Naive thymus-derived CD4-positive, alpha-beta T cell (primary cell): Measurements from ENCODE around the gene ASIC2. TPM values are rescaled to one million over a fixed set of nuclear protein-coding genes. Genes with fewer than 3 reads are reported as not detected.
A peak's percentile ranks its signal among the peaks of the same experiment; 100 is the strongest.
"Not testable (repeated sequence)": the region's sequence is repeated elsewhere in the genome, so short reads cannot be mapped to it uniquely, and the experiment has no call there.

ENCODE experiments used
- ATAC-seq: fragments of 150-1000 bp; cut with Tn5 transposase; 2 replicates; pipeline ENCODE4 v1.10.0; 2021; ENCODE audit warnings: mild to moderate bottlenecking, moderate library complexity
- CTCF ChIA-PET: fragments of 350-600 bp; sonication (Branson Sonifier 250); formaldehyde crosslinking; loops from one replicate; lab custom pipeline; 2021; ENCODE audit warnings: antibody characterized with exemption; lab: Charles Lee
- POLR2A ChIA-PET: fragments of 350-600 bp; sonication (Branson Sonifier 250); formaldehyde crosslinking; loops from one replicate; lab custom pipeline; 2021; ENCODE audit warnings: antibody characterized with exemption, inconsistent platforms; lab: Charles Lee
- DNase-seq, 9 donors: peaks; one replicate each; pipeline versions ENCODE4 v3.0.0 to v3.0.0-alpha.2; 2020 to 2022; ENCODE audit warnings: mixed read lengths in 1 of 9
- H3K27ac ChIP-seq: one replicate; pipeline ENCODE4 v1.7.0; 2013; ENCODE audit warnings: mild to moderate bottlenecking, low read depth, low read length, moderate library complexity
- H3K27me3 ChIP-seq, 2 donors: one replicate each; pipeline ENCODE4 v1.7.0; 2013; ENCODE audit warnings: low read length in 2 of 2, mild to moderate bottlenecking in 2 of 2, moderate library complexity in 2 of 2; ENCODE audit not compliant: control insufficient read depth in 2 of 2, insufficient read depth in 2 of 2
- H3K36me3 ChIP-seq, 3 experiments: 1 replicate in 2 of 3; 2 replicates in 1 of 3; pipeline ENCODE4 v1.7.0; 2013; ENCODE audit warnings: low read length in 3 of 3, mild to moderate bottlenecking in 3 of 3, moderate library complexity in 1 of 3; ENCODE audit not compliant: insufficient read depth in 3 of 3, control insufficient read depth in 2 of 3
- H3K4me1 ChIP-seq, 2 donors: one replicate each; pipeline ENCODE4 v1.7.0; 2013; ENCODE audit warnings: low read length in 2 of 2, mild to moderate bottlenecking in 2 of 2, moderate library complexity in 1 of 2; ENCODE audit not compliant: control insufficient read depth in 2 of 2, insufficient read depth in 2 of 2
- H3K4me3 ChIP-seq: 2 replicates; pipeline ENCODE4 v1.7.0; 2013; ENCODE audit warnings: mild to moderate bottlenecking, low read length
- H3K9me3 ChIP-seq, 3 experiments: 1 replicate in 2 of 3; 2 replicates in 1 of 3; pipeline ENCODE4 v1.7.0; 2013; ENCODE audit warnings: low read length in 3 of 3; ENCODE audit not compliant: control insufficient read depth in 2 of 3
- H3K27ac Mint-ChIP-seq, 9 donors: one replicate each; pipeline ENCODE4 v1.8.0; 2020 to 2022; ENCODE audit warnings: mixed read lengths in 9 of 9, mild to moderate bottlenecking in 8 of 9, moderate library complexity in 5 of 9, inconsistent platforms in 2 of 9
- H3K27me3 Mint-ChIP-seq, 5 donors: one replicate each; pipeline ENCODE4 v1.8.0; 2021 to 2022; ENCODE audit warnings: mixed read lengths in 5 of 5, mild to moderate bottlenecking in 1 of 5
- H3K36me3 Mint-ChIP-seq, 5 donors: one replicate each; pipeline ENCODE4 v1.8.0; 2020 to 2022; ENCODE audit warnings: mixed read lengths in 5 of 5, mild to moderate bottlenecking in 3 of 5, inconsistent platforms in 1 of 5
- H3K4me1 Mint-ChIP-seq, 7 donors: one replicate each; pipeline ENCODE4 v1.8.0; 2020 to 2022; ENCODE audit warnings: mixed read lengths in 7 of 7, mild to moderate bottlenecking in 3 of 7, inconsistent platforms in 1 of 7
- H3K4me3 Mint-ChIP-seq, 10 donors: one replicate each; pipeline ENCODE4 v1.8.0; 2020 to 2022; ENCODE audit warnings: mild to moderate bottlenecking in 10 of 10, mixed read lengths in 10 of 10, moderate library complexity in 6 of 10, inconsistent platforms in 2 of 10
- H3K9me3 Mint-ChIP-seq, 11 donors: one replicate each; pipeline ENCODE4 v1.8.0; 2020 to 2022; ENCODE audit warnings: mixed read lengths in 11 of 11, mild to moderate bottlenecking in 4 of 11, inconsistent platforms in 1 of 11, moderate library complexity in 1 of 11
- intact Hi-C, 2 donors: fragments of 100-400 bp; cut with micrococcal nuclease; formaldehyde crosslinking; loops; one replicate each; pipeline ENCODE4 v1.15.1; 2023
- polyA plus RNA-seq, 2 donors: library from polyadenylated mRNA; unstranded; fragments of 300-500 nt; fragmentation: Illumina TruSeq; gene quantifications; one replicate each; pipeline ENCODE4 v1.2.3, GENCODE V29; 2021
- total RNA-seq, 6 experiments: library from RNA in 5 of 6; stranded (reverse) in 5 of 6; gene quantifications; 1 replicate in 5 of 6; 2 replicates in 1 of 6; pipeline ENCODE4 v1.2.3 and lab custom pipeline; 2021 to 2026

Gene ASIC2
- total and polyA plus RNA-seq, 7 experiments from 2014 or later: not detected

GRCh38 chr17:32998111-32998886, 294.8 kb downstream of the ASIC2 start:
- peaks cover 4 to 25% (median 15%) of the 10 kb centered on the region in 5 donors for H3K27me3 Mint-ChIP-seq
- ChIA-PET CTCF (interaction anchor here (1.0 to 2.5 kb wide), 2 partner anchors 13 to 215 kb away, joined by 3 to 10 read pairs; no protein-coding TSS in a partner anchor), POLR2A (no interaction called here)
- DNase-seq: peak; percentile 11 to 76 (median 54)
- peak; percentile 69 for ATAC-seq
- H3K27me3 ChIP-seq: no peaks in the 10 kb centered on the region
- peaks cover 0 to 5% (median 5%) of the 10 kb centered on the region in 7 donors for H3K4me1 Mint-ChIP-seq
- H3K9me3 ChIP-seq: no peaks in the 10 kb centered on the region
- no peaks in the 10 kb centered on the region for H3K9me3 Mint-ChIP-seq
- H3K36me3 ChIP-seq: no peaks in the 10 kb centered on the region
- no peak overlapping the region for H3K4me3 ChIP-seq
- H3K27ac Mint-ChIP-seq: peak overlapping the region in 1 of 9 donors; percentile 80
- no peaks in the 10 kb centered on the region for H3K36me3 Mint-ChIP-seq
- H3K4me3 Mint-ChIP-seq: peak overlapping the region in 2 of 10 donors; percentile 36 to 69
- H3K27ac ChIP-seq: no peak overlapping the region
- H3K4me1 ChIP-seq: no peaks in the 10 kb centered on the region
- intact Hi-C loops: loop anchor here (1.0 to 2.0 kb wide), 2 partner anchors 215 kb away; no protein-coding TSS in a partner anchor

- POLR2A ChIA-PET: no interaction called here
- intact Hi-C loops: no loop called here
- no peak overlapping the region for H3K4me3 ChIP-seq
Measured at GRCh38 chr17:32995416-32996045, 297.6 kb downstream of the ASIC2 start.

GRCh38 chr17:32993977-32994376, 299.1 kb downstream of the ASIC2 start:
- peaks cover 0 to 5% (median 5%) of the 10 kb centered on the region in 7 donors for H3K4me1 Mint-ChIP-seq
- Histone ChIP-seq H3K27me3 (no peaks in the 10 kb centered on the region), H3K27ac (no peak overlapping the region), H3K4me3 (no peak overlapping the region), H3K4me1 (no peaks in the 10 kb centered on the region), H3K9me3 (no peaks in the 10 kb centered on the region), H3K36me3 (no peaks in the 10 kb centered on the region)
- CTCF ChIA-PET: no interaction called here
- POLR2A ChIA-PET: no interaction called here
- H3K36me3 Mint-ChIP-seq: peaks cover 0 to 3% (median 0%) of the 10 kb centered on the region in 5 donors
- H3K4me3 Mint-ChIP-seq: no peak overlapping the region
- peaks cover 4 to 29% (median 27%) of the 10 kb centered on the region in 5 donors for H3K27me3 Mint-ChIP-seq
- DNase-seq: no peak
- peaks cover 0 to 9% (median 4%) of the 10 kb centered on the region in 11 donors for H3K9me3 Mint-ChIP-seq
- no peak for ATAC-seq
- no peak overlapping the region for H3K27ac Mint-ChIP-seq
- intact Hi-C loops: no loop called here

More at GRCh38 chr17:32995416-32996045, 297.6 kb downstream of the ASIC2 start:
- CTCF ChIA-PET: no interaction called here
- H3K9me3 Mint-ChIP-seq: peaks cover 0 to 5% (median 0%) of the 10 kb centered on the region in 11 donors
- H3K36me3 Mint-ChIP-seq: no peaks in the 10 kb centered on the region
- Histone ChIP-seq H3K9me3 (no peaks in the 10 kb centered on the region), H3K4me1 (no peaks in the 10 kb centered on the region), H3K27ac (no peak overlapping the region), H3K36me3 (no peaks in the 10 kb centered on the region), H3K27me3 (no peaks in the 10 kb centered on the region)
- no peak overlapping the region for H3K4me3 Mint-ChIP-seq
- H3K27ac Mint-ChIP-seq: no peak overlapping the region
- peaks cover 4 to 31% (median 22%) of the 10 kb centered on the region in 5 donors for H3K27me3 Mint-ChIP-seq
- DNase-seq: no peak
- peaks cover 0 to 5% (median 5%) of the 10 kb centered on the region in 7 donors for H3K4me1 Mint-ChIP-seq
- no peak for ATAC-seq

GRCh38 chr17:32992321-32993033, 300.6 kb downstream of the ASIC2 start:
- Histone ChIP-seq H3K36me3 (no peaks in the 10 kb centered on the region), H3K4me1 (no peaks in the 10 kb centered on the region), H3K27ac (no peak overlapping the region), H3K27me3 (no peaks in the 10 kb centered on the region), H3K9me3 (no peaks in the 10 kb centered on the region), H3K4me3 (no peak overlapping the region)
- ChIA-PET POLR2A (no interaction called here), CTCF (no interaction called here)
- intact Hi-C loops: no loop called here
- Mint-ChIP-seq H3K36me3 (peaks cover 0 to 4% (median 0%) of the 10 kb centered on the region in 5 donors), H3K27me3 (peaks cover 4 to 27% (median 18%) of the 10 kb centered on the region in 5 donors), H3K4me3 (no peak overlapping the region), H3K4me1 (no peaks in the 10 kb centered on the region), H3K9me3 (peaks cover 5 to 19% (median 14%) of the 10 kb centered on the region in 11 donors), H3K27ac (no peak overlapping the region)
- ATAC-seq: no peak
- DNase-seq: no peak

- no peak overlapping the region for H3K27ac ChIP-seq
- no peaks in the 10 kb centered on the region for H3K9me3 ChIP-seq
- H3K27ac Mint-ChIP-seq: no peak overlapping the region
- H3K36me3 ChIP-seq: no peaks in the 10 kb centered on the region
- no peak overlapping the region for H3K4me3 Mint-ChIP-seq
- H3K36me3 Mint-ChIP-seq: peaks cover 0 to 4% (median 0%) of the 10 kb centered on the region in 5 donors
- H3K9me3 Mint-ChIP-seq: peaks cover 6 to 30% (median 16%) of the 10 kb centered on the region in 11 donors
- no peak for ATAC-seq
- POLR2A ChIA-PET: no interaction called here
- peaks cover 9 to 28% (median 26%) of the 10 kb centered on the region in 5 donors for H3K27me3 Mint-ChIP-seq
- H3K4me3 ChIP-seq: no peak overlapping the region
- CTCF ChIA-PET: no interaction called here
- no peaks in the 10 kb centered on the region for H3K4me1 Mint-ChIP-seq
- no peaks in the 10 kb centered on the region for H3K4me1 ChIP-seq
- H3K27me3 ChIP-seq: no peaks in the 10 kb centered on the region
- no peak for DNase-seq
- intact Hi-C loops: no loop called here
Measured at GRCh38 chr17:32988481-32989101, 304.5 kb downstream of the ASIC2 start.

- peaks cover 9 to 29% (median 28%) of the 10 kb centered on the region in 5 donors for H3K27me3 Mint-ChIP-seq
- H3K9me3 Mint-ChIP-seq: peaks cover 6 to 32% (median 16%) of the 10 kb centered on the region in 11 donors
- ATAC-seq, H3K36me3 ChIP-seq, H3K4me3 Mint-ChIP-seq, intact Hi-C loops, H3K36me3 Mint-ChIP-seq, H3K27ac Mint-ChIP-seq, DNase-seq, H3K27me3 ChIP-seq, POLR2A ChIA-PET, H3K4me3 ChIP-seq, H3K9me3 ChIP-seq, H3K27ac ChIP-seq, CTCF ChIA-PET, H3K4me1 ChIP-seq, H3K4me1 Mint-ChIP-seq: not testable (repeated sequence)
Measured at GRCh38 chr17:32987868-32988267, 305.2 kb downstream of the ASIC2 start.
